KMS-11 (cell line): ENCODE results near the gene SLC16A6.

Source experiments
- H2AFZ ChIP-seq: fragments of 200-600 bp; sonication (generic); 2 replicates; pipeline ENCODE4 v1.6.1; 2016; ENCODE audit warnings: antibody characterized with exemption, mixed run types, low read depth
- H3K27ac ChIP-seq: fragments of 200-600 bp; sonication (generic); 2 replicates; pipeline ENCODE4 v1.6.1; 2016; ENCODE audit warnings: mild to moderate bottlenecking, mixed run types
- H3K27me3 ChIP-seq: fragments of 200-600 bp; sonication (generic); 2 replicates; pipeline ENCODE4 v1.6.1; 2017; ENCODE audit warnings: mild to moderate bottlenecking, low read depth, mixed run types, moderate library complexity; ENCODE audit not compliant: insufficient read depth
- H3K36me3 ChIP-seq: fragments of 200-600 bp; sonication (generic); 2 replicates; pipeline ENCODE4 v1.6.1; 2017; ENCODE audit warnings: mild to moderate bottlenecking, mixed run types; ENCODE audit not compliant: insufficient read depth
- H3K4me1 ChIP-seq: fragments of 200-600 bp; sonication (generic); 2 replicates; pipeline ENCODE4 v1.6.1; 2016; ENCODE audit warnings: mild to moderate bottlenecking, low read depth, mixed run types; ENCODE audit not compliant: poor library complexity, severe bottlenecking
- H3K4me2 ChIP-seq: fragments of 200-600 bp; sonication (generic); 2 replicates; pipeline ENCODE4 v1.7.0; 2016; ENCODE audit warnings: mild to moderate bottlenecking, mixed run types
- H3K4me3 ChIP-seq: fragments of 200-600 bp; sonication (generic); IDR thresholded peaks from 2 replicates; pipeline ENCODE4 v1.6.1; 2017; ENCODE audit warnings: low read depth, low read length, mixed read lengths; ENCODE audit not compliant: insufficient read depth
- H3K79me2 ChIP-seq: fragments of 200-600 bp; sonication (generic); 2 replicates; pipeline ENCODE4 v1.6.1; 2016; ENCODE audit warnings: low read depth, mixed run types; ENCODE audit not compliant: insufficient read depth
- H3K9ac ChIP-seq: fragments of 200-600 bp; sonication (generic); 2 replicates; pipeline ENCODE4 v1.6.1; 2016; ENCODE audit warnings: mild to moderate bottlenecking, mixed run types
- H4K20me1 ChIP-seq: fragments of 200-600 bp; sonication (generic); 2 replicates; pipeline ENCODE4 v1.6.1; 2016; ENCODE audit warnings: mild to moderate bottlenecking, mixed run types; ENCODE audit not compliant: insufficient read depth
- CTCF ChIP-seq: fragments of 200-600 bp; sonication (generic); conservative IDR thresholded peaks from 2 replicates; pipeline ENCODE4 v1.6.1; 2017; ENCODE audit warnings: low read depth, mild to moderate bottlenecking, antibody characterized with exemption, low read length, moderate library complexity, mixed read lengths

The SLC16A6 gene

GRCh38 chr17:68249354-68249765 is 41.6 kb downstream of the SLC16A6 start:
- H3K27ac ChIP-seq = no peak overlapping the region
- peaks cover 16% of the 10 kb centered on the region for H3K4me1 ChIP-seq
- H3K4me3 ChIP-seq = no peak overlapping the region
- no peak for TF ChIP-seq CTCF
- H3K36me3 ChIP-seq = no peaks in the 10 kb centered on the region
- H3K79me2 ChIP-seq = no peaks in the 10 kb centered on the region
- no peaks in the 10 kb centered on the region for H3K27me3 ChIP-seq
- no peaks in the 10 kb centered on the region for H4K20me1 ChIP-seq
- no peak overlapping the region for H2AFZ ChIP-seq
- H3K4me2 ChIP-seq = peak overlapping the region; percentile 75; the same call in 1 of the 2 replicates
- H3K9ac ChIP-seq = no peak overlapping the region

- Histone ChIP-seq H3K4me1 (peaks cover 16% of the 10 kb centered on the region), H4K20me1 (no peaks in the 10 kb centered on the region), H2AFZ (no peak overlapping the region), H3K4me3 (no peak overlapping the region), H3K27ac (no peak overlapping the region), H3K4me2 (peak overlapping the region; percentile 75), H3K27me3 (no peaks in the 10 kb centered on the region), H3K9ac (no peak overlapping the region), H3K36me3 (no peaks in the 10 kb centered on the region), H3K79me2 (no peaks in the 10 kb centered on the region)
- no peak for TF ChIP-seq CTCF
Observed at GRCh38 chr17:68248891-68249290, 42.0 kb downstream of the SLC16A6 start.

- Histone ChIP-seq H4K20me1 (no peaks in the 10 kb centered on the region), H3K4me1 (peaks cover 16% of the 10 kb centered on the region), H3K4me2 (peak overlapping the region; percentile 75), H3K27me3 (no peaks in the 10 kb centered on the region), H2AFZ (peak overlapping the region; percentile 73), H3K27ac (peak overlapping the region; percentile 27; the same call in 1 of the 2 replicates), H3K79me2 (no peaks in the 10 kb centered on the region), H3K4me3 (no peak overlapping the region), H3K36me3 (no peaks in the 10 kb centered on the region), H3K9ac (peak overlapping the region; percentile 91)
- no peak for TF ChIP-seq CTCF
Observed at GRCh38 chr17:68248199-68248825, 42.6 kb downstream of the SLC16A6 start.

GRCh38 chr17:68247445-68248198 is 43.3 kb downstream of the SLC16A6 start, which contains the start of gene AMZ2:
Gene AMZ2, plus strand, starts transcription at chr17:68248043. Its CDS starts 2,145 bp downstream, at chr17:68250188.
- Histone ChIP-seq H4K20me1 (no peaks in the 10 kb centered on the region), H3K36me3 (no peaks in the 10 kb centered on the region), H3K79me2 (no peaks in the 10 kb centered on the region), H3K27me3 (no peaks in the 10 kb centered on the region), H3K27ac (peak within 1 kb of the TSS; percentile 90), H2AFZ (peak within 1 kb of the TSS; percentile 73), H3K4me1 (peaks cover 16% of the 10 kb centered on the region), H3K4me2 (peak within 1 kb of the TSS; percentile 75), H3K9ac (peak within 1 kb of the TSS; percentile 91), H3K4me3 (peak within 1 kb of the TSS; percentile 27)
- no peak for TF ChIP-seq CTCF
